ENCODE measurements around the gene PTGER3. TPM values are rescaled to one million over a fixed set of nuclear protein-coding genes. Genes with fewer than 3 reads are reported as not detected.

The PTGER3 gene
- total and polyA plus RNA-seq, 5 donors from 2014 or later = 0.32 TPM; not detected in 4

- Mint-ChIP-seq H3K4me1 (peaks cover 0 to 3% (median 0%) of the 10 kb centered on the region in 4 donors), H3K4me3 (no peak overlapping the region), H3K36me3 (no peaks in the 10 kb centered on the region), H3K9me3 (peaks cover 0 to 4% (median 0%) of the 10 kb centered on the region in 7 donors), H3K27ac (no peak overlapping the region), H3K27me3 (no peaks in the 10 kb centered on the region)
- no peaks in the 10 kb centered on the region for H3K9me3 ChIP-seq (ENCODE audit: control insufficient read depth in 2 of 2, low read length in 2 of 2)
- H3K27me3 ChIP-seq (ENCODE audit: control insufficient read depth, insufficient read depth, low read length) = peaks cover 1% of the 10 kb centered on the region
- DNase-seq = no peak
- no peak overlapping the region for H3K27ac ChIP-seq (ENCODE audit: insufficient read depth, low read length, poor library complexity, severe bottlenecking)
- no peaks in the 10 kb centered on the region for H3K36me3 ChIP-seq (ENCODE audit: control insufficient read depth, insufficient read depth, low read length)
- H3K4me1 ChIP-seq (ENCODE audit: control insufficient read depth, insufficient read depth, low read length, poor library complexity, severe bottlenecking) = no peaks in the 10 kb centered on the region
- H3K4me3 ChIP-seq (ENCODE audit: low read depth, low read length) = no peak overlapping the region
- no peak for ATAC-seq (ENCODE audit: low read depth in 2 of 2)
Measured at GRCh38 chr1:70980361-70980760, 67.3 kb downstream of the PTGER3 start.

- Mint-ChIP-seq H3K27ac (no peak overlapping the region), H3K4me1 (peaks cover 0 to 3% (median 0%) of the 10 kb centered on the region in 4 donors), H3K4me3 (no peak overlapping the region), H3K36me3 (no peaks in the 10 kb centered on the region), H3K9me3 (peaks cover 0 to 4% (median 0%) of the 10 kb centered on the region in 7 donors), H3K27me3 (no peaks in the 10 kb centered on the region)
- Histone ChIP-seq H3K27ac (ENCODE audit: insufficient read depth, low read length, poor library complexity, severe bottlenecking) (no peak overlapping the region), H3K4me3 (ENCODE audit: low read depth, low read length) (no peak overlapping the region), H3K9me3 (ENCODE audit: control insufficient read depth in 2 of 2, low read length in 2 of 2) (no peaks in the 10 kb centered on the region), H3K4me1 (ENCODE audit: control insufficient read depth, insufficient read depth, low read length, poor library complexity, severe bottlenecking) (no peaks in the 10 kb centered on the region), H3K27me3 (ENCODE audit: control insufficient read depth, insufficient read depth, low read length) (peaks cover 1% of the 10 kb centered on the region), H3K36me3 (ENCODE audit: control insufficient read depth, insufficient read depth, low read length) (no peaks in the 10 kb centered on the region)
- no peak for DNase-seq
- ATAC-seq (ENCODE audit: low read depth in 2 of 2) = no peak
Measured at GRCh38 chr1:70979881-70980280, 67.7 kb downstream of the PTGER3 start.

GRCh38 chr1:70979313-70979712, 68.3 kb downstream of the PTGER3 start:
- no peaks in the 10 kb centered on the region for H3K27me3 Mint-ChIP-seq
- Histone ChIP-seq H3K4me3 (ENCODE audit: low read depth, low read length) (no peak overlapping the region), H3K4me1 (ENCODE audit: control insufficient read depth, insufficient read depth, low read length, poor library complexity, severe bottlenecking) (no peaks in the 10 kb centered on the region), H3K36me3 (ENCODE audit: control insufficient read depth, insufficient read depth, low read length) (no peaks in the 10 kb centered on the region), H3K27ac (ENCODE audit: insufficient read depth, low read length, poor library complexity, severe bottlenecking) (no peak overlapping the region), H3K9me3 (ENCODE audit: control insufficient read depth in 2 of 2, low read length in 2 of 2) (no peaks in the 10 kb centered on the region), H3K27me3 (ENCODE audit: control insufficient read depth, insufficient read depth, low read length) (peaks cover 1% of the 10 kb centered on the region)
- H3K9me3 Mint-ChIP-seq = peaks cover 0 to 4% (median 0%) of the 10 kb centered on the region in 7 donors
- no peaks in the 10 kb centered on the region for H3K36me3 Mint-ChIP-seq
- ATAC-seq (ENCODE audit: low read depth in 2 of 2) = no peak
- DNase-seq = no peak
- no peak overlapping the region for H3K27ac Mint-ChIP-seq
- H3K4me1 Mint-ChIP-seq = peaks cover 0 to 3% (median 0%) of the 10 kb centered on the region in 4 donors
- no peak overlapping the region for H3K4me3 Mint-ChIP-seq

GRCh38 chr1:70978623-70979022, 69.0 kb downstream of the PTGER3 start:
- H3K27ac Mint-ChIP-seq = no peak overlapping the region

GRCh38 chr1:70977575-70977974, 70.0 kb downstream of the PTGER3 start:
- no peak for ATAC-seq (ENCODE audit: low read depth in 2 of 2)
- H3K27me3 Mint-ChIP-seq = no peaks in the 10 kb centered on the region

More at GRCh38 chr1:70978623-70979022, 69.0 kb downstream of the PTGER3 start:
- Histone ChIP-seq H3K9me3 (ENCODE audit: control insufficient read depth in 2 of 2, low read length in 2 of 2) (no peaks in the 10 kb centered on the region), H3K4me3 (ENCODE audit: low read depth, low read length) (no peak overlapping the region), H3K27me3 (ENCODE audit: control insufficient read depth, insufficient read depth, low read length) (peaks cover 1% of the 10 kb centered on the region), H3K27ac (ENCODE audit: insufficient read depth, low read length, poor library complexity, severe bottlenecking) (no peak overlapping the region), H3K4me1 (ENCODE audit: control insufficient read depth, insufficient read depth, low read length, poor library complexity, severe bottlenecking) (no peaks in the 10 kb centered on the region), H3K36me3 (ENCODE audit: control insufficient read depth, insufficient read depth, low read length) (no peaks in the 10 kb centered on the region)
- Mint-ChIP-seq H3K36me3 (no peaks in the 10 kb centered on the region), H3K9me3 (peaks cover 0 to 4% (median 0%) of the 10 kb centered on the region in 7 donors), H3K4me1 (peaks cover 0 to 3% (median 0%) of the 10 kb centered on the region in 4 donors), H3K27me3 (no peaks in the 10 kb centered on the region), H3K4me3 (no peak overlapping the region)
- no peak for ATAC-seq (ENCODE audit: low read depth in 2 of 2)
- no peak for DNase-seq

GRCh38 chr1:70977041-70977440, 70.6 kb downstream of the PTGER3 start:
- no peaks in the 10 kb centered on the region for H3K36me3 ChIP-seq (ENCODE audit: control insufficient read depth, insufficient read depth, low read length)
- no peak overlapping the region for H3K27ac ChIP-seq (ENCODE audit: insufficient read depth, low read length, poor library complexity, severe bottlenecking)
- ATAC-seq (ENCODE audit: low read depth in 2 of 2) = no peak
- no peak overlapping the region for H3K27ac Mint-ChIP-seq
- H3K4me3 ChIP-seq (ENCODE audit: low read depth, low read length) = no peak overlapping the region
- no peaks in the 10 kb centered on the region for H3K27me3 Mint-ChIP-seq
- no peaks in the 10 kb centered on the region for H3K36me3 Mint-ChIP-seq
- DNase-seq = no peak
- H3K4me1 ChIP-seq (ENCODE audit: control insufficient read depth, insufficient read depth, low read length, poor library complexity, severe bottlenecking) = no peaks in the 10 kb centered on the region
- no peaks in the 10 kb centered on the region for H3K9me3 ChIP-seq (ENCODE audit: control insufficient read depth in 2 of 2, low read length in 2 of 2)
- peaks cover 0 to 3% (median 0%) of the 10 kb centered on the region in 4 donors for H3K4me1 Mint-ChIP-seq
- H3K9me3 Mint-ChIP-seq = peaks cover 0 to 4% (median 0%) of the 10 kb centered on the region in 7 donors
- H3K27me3 ChIP-seq (ENCODE audit: control insufficient read depth, insufficient read depth, low read length) = peaks cover 1% of the 10 kb centered on the region
- H3K4me3 Mint-ChIP-seq = no peak overlapping the region

More at GRCh38 chr1:70977575-70977974, 70.0 kb downstream of the PTGER3 start:
- DNase-seq = no peak
- H3K27ac ChIP-seq (ENCODE audit: insufficient read depth, low read length, poor library complexity, severe bottlenecking) = no peak overlapping the region
- Mint-ChIP-seq H3K36me3 (no peaks in the 10 kb centered on the region), H3K4me3 (no peak overlapping the region), H3K27ac (no peak overlapping the region), H3K9me3 (peaks cover 0 to 4% (median 0%) of the 10 kb centered on the region in 7 donors), H3K4me1 (peaks cover 0 to 3% (median 0%) of the 10 kb centered on the region in 4 donors)
- no peaks in the 10 kb centered on the region for H3K9me3 ChIP-seq (ENCODE audit: control insufficient read depth in 2 of 2, low read length in 2 of 2)
- H3K36me3 ChIP-seq (ENCODE audit: control insufficient read depth, insufficient read depth, low read length) = no peaks in the 10 kb centered on the region
- H3K27me3 ChIP-seq (ENCODE audit: control insufficient read depth, insufficient read depth, low read length) = peaks cover 1% of the 10 kb centered on the region
- H3K4me3 ChIP-seq (ENCODE audit: low read depth, low read length) = no peak overlapping the region
- no peaks in the 10 kb centered on the region for H3K4me1 ChIP-seq (ENCODE audit: control insufficient read depth, insufficient read depth, low read length, poor library complexity, severe bottlenecking)

- ATAC-seq (ENCODE audit: low read depth in 2 of 2) (no peak), DNase-seq (no peak)
- Mint-ChIP-seq H3K4me1 (no peaks in the 10 kb centered on the region), H3K9me3 (peaks cover 0 to 2% (median 0%) of the 10 kb centered on the region in 7 donors), H3K36me3 (no peaks in the 10 kb centered on the region), H3K27ac (no peak overlapping the region), H3K4me3 (no peak overlapping the region), H3K27me3 (no peaks in the 10 kb centered on the region)
- H3K4me3 ChIP-seq (ENCODE audit: low read depth, low read length) = no peak overlapping the region
- H3K27ac ChIP-seq (ENCODE audit: insufficient read depth, low read length, poor library complexity, severe bottlenecking) = no peak overlapping the region
- no peaks in the 10 kb centered on the region for H3K4me1 ChIP-seq (ENCODE audit: control insufficient read depth, insufficient read depth, low read length, poor library complexity, severe bottlenecking)
- H3K9me3 ChIP-seq (ENCODE audit: control insufficient read depth in 2 of 2, low read length in 2 of 2) = no peaks in the 10 kb centered on the region
- no peaks in the 10 kb centered on the region for H3K27me3 ChIP-seq (ENCODE audit: control insufficient read depth, insufficient read depth, low read length)
- no peaks in the 10 kb centered on the region for H3K36me3 ChIP-seq (ENCODE audit: control insufficient read depth, insufficient read depth, low read length)
Measured at GRCh38 chr1:70973754-70974153, 73.9 kb downstream of the PTGER3 start.

- H3K27ac ChIP-seq (ENCODE audit: insufficient read depth, low read length, poor library complexity, severe bottlenecking) = no peak overlapping the region
- no peak for ATAC-seq (ENCODE audit: low read depth in 2 of 2)
Measured at GRCh38 chr1:70970407-70970806, 77.2 kb downstream of the PTGER3 start.

More at GRCh38 chr1:70970407-70970806, 77.2 kb downstream of the PTGER3 start:
- Mint-ChIP-seq H3K36me3 (no peaks in the 10 kb centered on the region), H3K27me3 (no peaks in the 10 kb centered on the region), H3K9me3 (peaks cover 0 to 4% (median 0%) of the 10 kb centered on the region in 7 donors), H3K27ac (no peak overlapping the region), H3K4me1 (no peaks in the 10 kb centered on the region), H3K4me3 (no peak overlapping the region)
- Histone ChIP-seq H3K4me3 (ENCODE audit: low read depth, low read length) (no peak overlapping the region), H3K4me1 (ENCODE audit: control insufficient read depth, insufficient read depth, low read length, poor library complexity, severe bottlenecking) (no peaks in the 10 kb centered on the region), H3K9me3 (ENCODE audit: control insufficient read depth in 2 of 2, low read length in 2 of 2) (no peaks in the 10 kb centered on the region), H3K36me3 (ENCODE audit: control insufficient read depth, insufficient read depth, low read length) (no peaks in the 10 kb centered on the region), H3K27me3 (ENCODE audit: control insufficient read depth, insufficient read depth, low read length) (no peaks in the 10 kb centered on the region)
- no peak for DNase-seq
